ENCODE data around the gene NHLH2.

Gene NHLH2

GRCh38 chr1:115837740-115838421, 3.0 kb downstream of the NHLH2 start:
- DNase-seq, result no peak

- DNase-seq, result no peak
These were observed 3.6 kb downstream of the NHLH2 start for GRCh38 chr1:115837341-115837739.

GRCh38 chr1:115833856-115834255, 7.1 kb downstream of the NHLH2 start:
- DNase-seq, result no peak

GRCh38 chr1:115832651-115833050, 8.3 kb downstream of the NHLH2 start:
- DNase-seq, result no peak

GRCh38 chr1:115830963-115831362, 10.0 kb downstream of the NHLH2 start:
- no peak for DNase-seq

- DNase-seq, result no peak
These were observed 11.0 kb downstream of the NHLH2 start for GRCh38 chr1:115829947-115830346.

- DNase-seq, result no peak
These were observed 11.8 kb downstream of the NHLH2 start for GRCh38 chr1:115829023-115829674.

GRCh38 chr1:115828101-115829022, 12.6 kb downstream of the NHLH2 start:
- DNase-seq, result no peak

GRCh38 chr1:115827452-115828044, 13.4 kb downstream of the NHLH2 start:
- DNase-seq, result no peak

GRCh38 chr1:115826628-115827027, 14.3 kb downstream of the NHLH2 start:
- DNase-seq, result no peak

- DNase-seq, result no peak
These were observed 18.8 kb downstream of the NHLH2 start for GRCh38 chr1:115822117-115822516.

- DNase-seq, result no peak
These were observed 25.2 kb downstream of the NHLH2 start for GRCh38 chr1:115815694-115816093.

GRCh38 chr1:115814685-115815398, 26.1 kb downstream of the NHLH2 start:
- DNase-seq, result no peak

GRCh38 chr1:115813727-115814126, 27.2 kb downstream of the NHLH2 start:
- DNase-seq, result no peak

- no peak for DNase-seq
These were observed 29.6 kb downstream of the NHLH2 start for GRCh38 chr1:115811140-115811828.

GRCh38 chr1:115810609-115811008, 30.3 kb downstream of the NHLH2 start:
- no peak for DNase-seq

- no peak for DNase-seq
These were observed 31.1 kb downstream of the NHLH2 start for GRCh38 chr1:115809847-115810246.

GRCh38 chr1:115809076-115809475, 31.9 kb downstream of the NHLH2 start:
- no peak for DNase-seq

- peak; percentile 37 for DNase-seq
These were observed 33.2 kb downstream of the NHLH2 start for GRCh38 chr1:115807723-115808122.

GRCh38 chr1:115805597-115805996, 35.3 kb downstream of the NHLH2 start:
- no peak for DNase-seq

GRCh38 chr1:115802416-115802815, 38.5 kb downstream of the NHLH2 start:
- no peak for DNase-seq

- no peak for DNase-seq
These were observed 43.4 kb downstream of the NHLH2 start for GRCh38 chr1:115797486-115797885.
